Vagina (tissue), 2 donors: ENCODE data around the gene CNTLN.

Source experiments
- CTCF ChIP-seq, 3 experiments: fragments of 450-650 bp in 2 of 3; fragments of 200-600 bp in 1 of 3; sonication (generic) in 1 of 3; IDR thresholded peaks; one replicate each; pipeline ENCODE4 v1.5.1; 2017 to 2019; ENCODE audit warnings: antibody characterized with exemption in 3 of 3, mild to moderate bottlenecking in 2 of 3, moderate library complexity in 2 of 3
- POLR2A ChIP-seq, 2 donors: fragments of 450-650 bp; IDR thresholded peaks; one replicate each; pipeline ENCODE4 v1.6.1; 2017; ENCODE audit warnings: antibody characterized with exemption in 2 of 2, mild to moderate bottlenecking in 2 of 2, moderate library complexity in 2 of 2

- TF ChIP-seq POLR2A (IDR thresholded peaks at IDR 0.05), result no peak
- TF ChIP-seq CTCF (IDR thresholded peaks at IDR 0.05), result no peak
Observed at GRCh38 chr9:17487467-17487866, 352.6 kb downstream of the CNTLN start.
